HCT116 (cell line): ENCODE results near the gene NEDD4L. TPM values are rescaled to one million over a fixed set of nuclear protein-coding genes. Genes with fewer than 3 reads are reported as not detected.

ENCODE experiments used
- ATAC-seq: fragments of 200-7000 bp; cut with Tn5 transposase; 2 replicates; pipeline ENCODE4 v1.9.1; 2020; ENCODE audit warnings: mild to moderate bottlenecking, moderate library complexity
- BruUV-seq: library from RNA; stranded (reverse); fragments of 400-500 nt; replicated peaks from 2 replicates; lab custom pipeline; 2021; lab: Mats Ljungman, UMichigan
- CTCF ChIA-PET: fragments of 300-600 bp; sonication (Branson Sonifier 250); formaldehyde crosslinking; loops from one replicate; lab custom pipeline; 2021; ENCODE audit warnings: antibody characterized with exemption; lab: Charles Lee
- POLR2A ChIA-PET: fragments of 300-600, 350-600 bp; sonication (Branson Sonifier 250); formaldehyde crosslinking; loops from one replicate; lab custom pipeline; 2021; ENCODE audit warnings: antibody characterized with exemption; lab: Charles Lee
- RAD21 ChIA-PET, 2 experiments: fragments of 300-600 bp; sonication (Branson Sonifier 250); formaldehyde crosslinking; loops; one replicate each; lab custom pipeline; 2023; ENCODE audit warnings: low total read pairs in 2 of 2; ENCODE audit not compliant: uncharacterized antibody in 2 of 2, unreplicated experiment in 2 of 2, low non-redundant PET in 1 of 2; lab: Charles Lee
- DNase-seq: peaks from one replicate; pipeline ENCODE4 v3.0.0-alpha.2; 2010; ENCODE audit warnings: low read depth, low spot score
- H2AFZ ChIP-seq: fragments of 200-600 bp; shearing (Covaris generic), sonication (generic); 2 replicates; pipeline ENCODE4 v1.6.1; 2017; ENCODE audit warnings: low read depth, mixed run types, mixed read lengths, antibody characterized with exemption, low read length; ENCODE audit not compliant: poor library complexity, severe bottlenecking
- H3K27ac ChIP-seq: 2 replicates; pipeline ENCODE4 v1.5.1; 2012; ENCODE audit warnings: low read depth, low read length
- H3K27me3 ChIP-seq: fragments of 200-600 bp; sonication (generic); 2 replicates; pipeline ENCODE4 v1.6.1; 2016; ENCODE audit warnings: mixed run types, low read length, mixed read lengths; ENCODE audit not compliant: insufficient read depth
- H3K36me3 ChIP-seq, 2 experiments: fragments of 200-500 bp in 1 of 2; fragments of 200-600 bp in 1 of 2; sonication (Bioruptor generic) in 1 of 2; sonication (generic) in 1 of 2; 2 replicates each; pipeline versions ENCODE4 v1.5.1 to v1.6.1; 2014 to 2016; ENCODE audit warnings: low read length in 2 of 2, inconsistent platforms in 1 of 2, mixed read lengths in 1 of 2, mixed run types in 1 of 2; ENCODE audit not compliant: insufficient read depth in 2 of 2, control insufficient read depth in 1 of 2
- H3K4me1 ChIP-seq, 2 experiments: fragments of 200-600 bp in 1 of 2; sonication (generic) in 1 of 2; 2 replicates each; pipeline versions ENCODE4 v1.5.1 to v1.6.1; 2012 to 2017; ENCODE audit warnings: low read length in 2 of 2, inconsistent platforms in 1 of 2, mild to moderate bottlenecking in 1 of 2, mixed read lengths in 1 of 2, mixed run types in 1 of 2, moderate library complexity in 1 of 2; ENCODE audit not compliant: insufficient read depth in 2 of 2, control insufficient read depth in 1 of 2
- H3K4me2 ChIP-seq: fragments of 200-600 bp; sonication (generic); 2 replicates; pipeline ENCODE4 v1.6.1; 2017; ENCODE audit warnings: mixed run types, low read length, mixed read lengths
- H3K4me3 ChIP-seq, 2 experiments: fragments of 200-600 bp in 1 of 2; sonication (generic) in 1 of 2; replicated peaks in 1 of 2; 2 replicates each; pipeline ENCODE4 v1.5.1; 2011 to 2016; ENCODE audit warnings: low read length in 2 of 2, control low read depth in 1 of 2, low read depth in 1 of 2, mild to moderate bottlenecking in 1 of 2, mixed read lengths in 1 of 2, mixed run types in 1 of 2
- H3K79me2 ChIP-seq: fragments of 200-600 bp; sonication (generic); 2 replicates; pipeline ENCODE4 v1.6.1; 2017; ENCODE audit warnings: mild to moderate bottlenecking, mixed run types, low read length, moderate library complexity, mixed read lengths; ENCODE audit not compliant: insufficient read depth
- H3K9ac ChIP-seq: fragments of 200-600 bp; sonication (generic); 2 replicates; pipeline ENCODE4 v1.6.1; 2016; ENCODE audit warnings: low read length, mixed read lengths
- H3K9me2 ChIP-seq: fragments of 200-600 bp; sonication (generic), shearing (Covaris generic); 2 replicates; pipeline ENCODE4 v1.6.1; 2017; ENCODE audit warnings: mixed run types, mild to moderate bottlenecking, moderate library complexity; ENCODE audit not compliant: insufficient read depth
- H3K9me3 ChIP-seq, 2 experiments: fragments of 200-500 bp in 1 of 2; fragments of 200-600 bp in 1 of 2; sonication (Bioruptor generic) in 1 of 2; sonication (generic) in 1 of 2; 2 replicates each; pipeline ENCODE4 v1.6.1; 2014 to 2017; ENCODE audit warnings: low read length in 2 of 2, mixed read lengths in 2 of 2, inconsistent platforms in 1 of 2, low read depth in 1 of 2, mild to moderate bottlenecking in 1 of 2, mixed run types in 1 of 2, moderate library complexity in 1 of 2; ENCODE audit not compliant: control insufficient read depth in 1 of 2, insufficient read depth in 1 of 2
- H4K20me1 ChIP-seq: fragments of 200-600 bp; sonication (generic), shearing (Covaris generic); 2 replicates; pipeline ENCODE4 v1.6.1; 2017; ENCODE audit warnings: mixed run types, mild to moderate bottlenecking, moderate library complexity; ENCODE audit not compliant: insufficient read depth
- CBX3 ChIP-seq: IDR thresholded peaks from 2 replicates; pipeline ENCODE4 v1.6.1; 2012; ENCODE audit warnings: low read depth
- EZH2 ChIP-seq: fragments of 200-600 bp; sonication (generic); IDR thresholded peaks from 2 replicates; pipeline ENCODE4 v1.6.1; 2017; ENCODE audit warnings: antibody characterized with exemption, mixed run types
- EZH2phosphoT487 ChIP-seq: fragments of 200-600 bp; IDR thresholded peaks from 2 replicates; pipeline ENCODE4 v1.6.1; 2018; ENCODE audit warnings: antibody characterized with exemption, borderline replicate concordance
- FOSL1 ChIP-seq: IDR thresholded peaks from 2 replicates; pipeline ENCODE4 v1.6.1; 2012; ENCODE audit warnings: low read depth
- JUND ChIP-seq: IDR thresholded peaks from 2 replicates; pipeline ENCODE4 v1.6.1; 2012
- RAD21 ChIP-seq: IDR thresholded peaks from 2 replicates; pipeline ENCODE4 v1.6.1; 2012; ENCODE audit warnings: low read depth, mild to moderate bottlenecking
- SIN3A ChIP-seq: IDR thresholded peaks from 2 replicates; pipeline ENCODE4 v1.6.1; 2012; ENCODE audit warnings: low read depth
- SP1 ChIP-seq: IDR thresholded peaks from 2 replicates; pipeline ENCODE4 v1.6.1; 2012; ENCODE audit warnings: low read depth
- SRF ChIP-seq: IDR thresholded peaks from 2 replicates; pipeline ENCODE4 v1.6.1; 2012; ENCODE audit warnings: low read depth
- TCF7L2 ChIP-seq: IDR thresholded peaks from 2 replicates; pipeline ENCODE4 v1.7.0; 2011; ENCODE audit warnings: borderline replicate concordance, inconsistent platforms; ENCODE audit not compliant: insufficient read depth, insufficient read length; ENCODE audit errors: extremely low read depth
- ZFX ChIP-seq: fragments of 450-650 bp; IDR thresholded peaks from 2 replicates; pipeline ENCODE4 v1.6.1; 2017
- ZNF274 ChIP-seq: fragments of 200-500 bp; sonication (Bioruptor generic); IDR thresholded peaks from 2 replicates; pipeline ENCODE4 v1.6.1; 2014; ENCODE audit warnings: mild to moderate bottlenecking, low read depth, low read length, inconsistent platforms
- intact Hi-C: fragments of 100-400 bp; cut with micrococcal nuclease; formaldehyde crosslinking; loops from 2 replicates; pipeline ENCODE4 v1.10.0; 2022
- total RNA-seq: library from RNA; stranded (reverse); gene quantifications from one replicate; pipeline ENCODE4 v1.2.1, GENCODE V29; 2021; ENCODE audit not compliant: unreplicated experiment
- TF ChIP-seq, protein P1 (sequence below): IDR thresholded peaks from 2 replicates; pipeline ENCODE4 v1.6.1; 2011; ENCODE audit warnings: mild to moderate bottlenecking, low read length, moderate library complexity; ENCODE audit not compliant: insufficient replicate concordance; ENCODE audit errors: extremely low read depth
- TF ChIP-seq, protein P2 (sequence below): IDR thresholded peaks from 2 replicates; pipeline ENCODE4 v1.6.1; 2012
- TF ChIP-seq, protein P3 (sequence below): IDR thresholded peaks from 2 replicates; pipeline ENCODE4 v1.6.1; 2012

Gene NEDD4L
- total RNA-seq, 1 experiment from 2014 or later = 41.5 TPM

DNA sequence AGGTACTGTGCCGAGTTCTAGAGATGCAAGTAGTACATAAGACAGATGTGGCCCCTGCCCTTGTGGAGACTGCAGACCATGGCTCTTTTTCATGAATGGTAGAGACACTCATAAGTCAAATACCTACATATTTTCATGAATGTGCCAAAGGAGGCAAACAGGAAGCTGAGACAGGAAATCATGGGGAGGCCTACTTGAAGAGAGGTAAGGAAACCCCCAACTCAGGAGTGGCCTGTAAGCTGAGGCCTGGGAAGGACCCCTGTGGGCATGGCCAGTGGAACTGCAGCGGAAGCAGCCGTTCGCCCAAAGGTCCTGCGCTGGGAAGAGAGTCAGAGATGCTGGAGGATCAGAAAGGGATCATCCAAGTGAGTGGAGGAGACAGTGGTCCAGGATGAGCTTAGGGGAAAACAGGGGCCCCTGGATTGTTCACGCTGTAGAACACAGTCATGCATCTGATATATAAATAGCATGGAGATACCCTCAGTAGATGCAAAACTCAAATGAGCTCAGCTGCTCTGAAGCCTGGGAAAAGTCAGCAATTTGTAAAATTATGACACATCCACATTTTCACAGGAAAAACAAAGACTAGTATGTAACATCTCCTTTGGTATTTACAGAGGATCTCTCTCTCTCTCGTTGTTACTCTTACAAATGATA lies 228.9 kb downstream of the NEDD4L start:
- POLR2A ChIA-PET = no interaction called here
- no peak overlapping the region for H3K9ac ChIP-seq
- no peaks in the 10 kb centered on the region for H3K79me2 ChIP-seq
- ATAC-seq (no peak), DNase-seq (no peak)
- no peak overlapping the region for H3K27ac ChIP-seq
- H3K36me3 ChIP-seq = no peaks in the 10 kb centered on the region
- no peak overlapping the region for H3K4me3 ChIP-seq
- H3K9me3 ChIP-seq = no peaks in the 10 kb centered on the region
- intact Hi-C loops = no loop called here
- BruUV-seq = no TSS peak
- H4K20me1 ChIP-seq = no peaks in the 10 kb centered on the region
- H3K27me3 ChIP-seq = no peaks in the 10 kb centered on the region
- CTCF ChIA-PET = no interaction called here
- H2AFZ ChIP-seq = no peak overlapping the region
- RAD21 ChIA-PET = no interaction called here
- H3K9me2 ChIP-seq = no peaks in the 10 kb centered on the region
- H3K4me1 ChIP-seq = peaks cover 44% of the 10 kb centered on the region in 2 experiments
- no peak for TF ChIP-seq SIN3A
- no peak for TF ChIP-seq EZH2phosphoT487
- no peak for TF ChIP-seq ZFX
- no peak for TF ChIP-seq EZH2
- no peak for TF ChIP-seq CBX3
- no peak for TF ChIP-seq TCF7L2
- TF ChIP-seq ZNF274 = no peak
- TF ChIP-seq, protein P1, sequence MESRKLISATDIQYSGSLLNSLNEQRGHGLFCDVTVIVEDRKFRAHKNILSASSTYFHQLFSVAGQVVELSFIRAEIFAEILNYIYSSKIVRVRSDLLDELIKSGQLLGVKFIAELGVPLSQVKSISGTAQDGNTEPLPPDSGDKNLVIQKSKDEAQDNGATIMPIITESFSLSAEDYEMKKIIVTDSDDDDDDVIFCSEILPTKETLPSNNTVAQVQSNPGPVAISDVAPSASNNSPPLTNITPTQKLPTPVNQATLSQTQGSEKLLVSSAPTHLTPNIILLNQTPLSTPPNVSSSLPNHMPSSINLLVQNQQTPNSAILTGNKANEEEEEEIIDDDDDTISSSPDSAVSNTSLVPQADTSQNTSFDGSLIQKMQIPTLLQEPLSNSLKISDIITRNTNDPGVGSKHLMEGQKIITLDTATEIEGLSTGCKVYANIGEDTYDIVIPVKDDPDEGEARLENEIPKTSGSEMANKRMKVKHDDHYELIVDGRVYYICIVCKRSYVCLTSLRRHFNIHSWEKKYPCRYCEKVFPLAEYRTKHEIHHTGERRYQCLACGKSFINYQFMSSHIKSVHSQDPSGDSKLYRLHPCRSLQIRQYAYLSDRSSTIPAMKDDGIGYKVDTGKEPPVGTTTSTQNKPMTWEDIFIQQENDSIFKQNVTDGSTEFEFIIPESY = no peak
- TF ChIP-seq, protein P2, sequence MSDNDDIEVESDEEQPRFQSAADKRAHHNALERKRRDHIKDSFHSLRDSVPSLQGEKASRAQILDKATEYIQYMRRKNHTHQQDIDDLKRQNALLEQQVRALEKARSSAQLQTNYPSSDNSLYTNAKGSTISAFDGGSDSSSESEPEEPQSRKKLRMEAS = no peak
- no peak for TF ChIP-seq FOSL1
- TF ChIP-seq, protein P3, sequence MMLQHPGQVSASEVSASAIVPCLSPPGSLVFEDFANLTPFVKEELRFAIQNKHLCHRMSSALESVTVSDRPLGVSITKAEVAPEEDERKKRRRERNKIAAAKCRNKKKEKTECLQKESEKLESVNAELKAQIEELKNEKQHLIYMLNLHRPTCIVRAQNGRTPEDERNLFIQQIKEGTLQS = no peak
- no peak for TF ChIP-seq JUND
- TF ChIP-seq RAD21 = no peak
- TF ChIP-seq SRF = no peak
- no peak for TF ChIP-seq SP1
- H3K4me2 ChIP-seq = no peak overlapping the region
